H1 (cell line): ENCODE data around the gene GPC1. TPM values are rescaled to one million over a fixed set of nuclear protein-coding genes. Genes with fewer than 3 reads are reported as not detected.

Source experiments
- CTCF ChIA-PET: fragments of 300-600 bp; sonication (Branson Sonifier 250); formaldehyde crosslinking; loops from one replicate; lab custom pipeline; 2021; ENCODE audit not compliant: partially characterized antibody; lab: Charles Lee
- POLR2A ChIA-PET: fragments of 300-600 bp; sonication (Branson Sonifier 250); formaldehyde crosslinking; loops from one replicate; lab custom pipeline; 2021; ENCODE audit warnings: inconsistent platforms; ENCODE audit not compliant: partially characterized antibody; lab: Charles Lee
- DNase-seq, 2 experiments: peaks; one replicate each; pipeline versions ENCODE4 v3.0.0 to v3.0.0-alpha.2; 2010 to 2022; ENCODE audit warnings: low spot score in 2 of 2, low read depth in 1 of 2, mixed read lengths in 1 of 2
- FAIRE-seq: peaks from 2 replicates; lab custom pipeline; 2011; peaks lifted over from hg19 to GRCh38; lab: Jason Lieb, UNC
- H2AFZ ChIP-seq: 2 replicates; pipeline ENCODE4 v1.8.1; 2012; ENCODE audit warnings: low read length, inconsistent platforms
- H2AK5ac ChIP-seq: 2 replicates; pipeline ENCODE4 v1.6.1; 2013; ENCODE audit warnings: low read depth, low read length
- H2BK120ac ChIP-seq: replicated peaks from 2 replicates; pipeline ENCODE3; 2013; ENCODE audit warnings: low read depth, low read length, inconsistent platforms
- H2BK12ac ChIP-seq: 2 replicates; pipeline ENCODE4 v1.6.1; 2013; ENCODE audit warnings: low read depth, low read length
- H2BK15ac ChIP-seq: 2 replicates; pipeline ENCODE4 v1.6.1; 2013; ENCODE audit warnings: low read length
- H2BK20ac ChIP-seq: 2 replicates; pipeline ENCODE4 v1.6.1; 2013; ENCODE audit warnings: low read length
- H2BK5ac ChIP-seq: 2 replicates; pipeline ENCODE4 v1.6.1; 2013; ENCODE audit warnings: low read depth, low read length
- H3K14ac ChIP-seq: 2 replicates; pipeline ENCODE4 v1.6.1; 2013; ENCODE audit warnings: inconsistent platforms; ENCODE audit not compliant: insufficient read length
- H3K18ac ChIP-seq: 2 replicates; pipeline ENCODE4 v1.6.1; 2013; ENCODE audit warnings: low read length; ENCODE audit errors: extremely low read depth
- H3K23ac ChIP-seq: 2 replicates; pipeline ENCODE4 v1.6.1; 2013; ENCODE audit warnings: inconsistent platforms; ENCODE audit not compliant: insufficient read length
- H3K23me2 ChIP-seq: 2 replicates; pipeline ENCODE4 v1.6.1; 2013; ENCODE audit warnings: low read depth, low read length
- H3K27ac ChIP-seq: 2 replicates; pipeline ENCODE4 v1.6.1; 2011; ENCODE audit warnings: low read depth, low read length, inconsistent platforms
- H3K27me3 ChIP-seq, 4 experiments: replicated peaks in 1 of 4; 1 replicate in 1 of 4; 2 replicates in 3 of 4; pipeline versions ENCODE4 v1.6.1 to v1.8.1; 2011 to 2013; ENCODE audit warnings: low read length in 3 of 4, mild to moderate bottlenecking in 3 of 4, inconsistent platforms in 2 of 4, mixed read lengths in 2 of 4, moderate library complexity in 1 of 4; ENCODE audit not compliant: control insufficient read depth in 3 of 4, insufficient read depth in 3 of 4; ENCODE audit errors: extremely low read depth in 1 of 4
- H3K36me3 ChIP-seq, 4 experiments: 2 replicates each; pipeline versions ENCODE4 v1.6.1 to v1.8.1; 2011 to 2013; ENCODE audit warnings: mild to moderate bottlenecking in 4 of 4, low read length in 3 of 4, moderate library complexity in 2 of 4, control low read depth in 1 of 4, inconsistent platforms in 1 of 4; ENCODE audit not compliant: insufficient read depth in 4 of 4, control insufficient read depth in 2 of 4
- H3K4ac ChIP-seq: replicated peaks from 2 replicates; pipeline ENCODE3; 2013; ENCODE audit warnings: low read length, low read depth, mixed read lengths, inconsistent platforms; ENCODE audit not compliant: insufficient read length
- H3K4me1 ChIP-seq, 4 experiments: replicated peaks in 1 of 4; 1 replicate in 1 of 4; 2 replicates in 3 of 4; pipeline versions ENCODE4 v1.6.1 to v1.8.1; 2011 to 2013; ENCODE audit warnings: low read length in 3 of 4, inconsistent platforms in 2 of 4, mixed read lengths in 1 of 4; ENCODE audit not compliant: insufficient read depth in 4 of 4, control insufficient read depth in 3 of 4
- H3K4me2 ChIP-seq, 2 experiments: 2 replicates each; pipeline versions ENCODE4 v1.6.1 to v1.8.1; 2011 to 2013; ENCODE audit warnings: low read depth in 2 of 2, low read length in 2 of 2, control low read depth in 1 of 2, inconsistent platforms in 1 of 2, mild to moderate bottlenecking in 1 of 2; ENCODE audit not compliant: insufficient read depth in 1 of 2
- H3K4me3 ChIP-seq, 4 experiments: fragments of 200-600, 300-600 bp in 1 of 4; sonication (generic), shearing (Covaris generic), sonication (Bioruptor Twin) in 1 of 4; 2 replicates each; pipeline versions ENCODE4 v1.5.1 to v1.8.1; 2011 to 2016; ENCODE audit warnings: low read length in 4 of 4, low read depth in 3 of 4, control low read depth in 2 of 4, inconsistent platforms in 2 of 4, mild to moderate bottlenecking in 2 of 4, mixed read lengths in 1 of 4, moderate library complexity in 1 of 4; ENCODE audit not compliant: insufficient read depth in 2 of 4; ENCODE audit errors: extremely low read depth in 1 of 4
- H3K56ac ChIP-seq: replicated peaks from 2 replicates; pipeline ENCODE3; 2013; ENCODE audit warnings: low read depth, mild to moderate bottlenecking, mixed read lengths, low read length, inconsistent platforms; ENCODE audit not compliant: insufficient read length
- H3K79me1 ChIP-seq: 2 replicates; pipeline ENCODE4 v1.6.1; 2013; ENCODE audit warnings: low read depth, low read length, control low read depth
- H3K79me2 ChIP-seq, 2 experiments: 2 replicates each; pipeline versions ENCODE4 v1.6.1 to v1.8.1; 2012 to 2013; ENCODE audit warnings: low read length in 2 of 2, mild to moderate bottlenecking in 2 of 2, inconsistent platforms in 1 of 2; ENCODE audit not compliant: insufficient read depth in 2 of 2, control insufficient read depth in 1 of 2
- H3K9ac ChIP-seq, 4 experiments: replicated peaks in 1 of 4; 1 replicate in 1 of 4; 2 replicates in 3 of 4; pipeline versions ENCODE4 v1.6.1 to v1.8.1; 2011 to 2013; ENCODE audit warnings: low read depth in 3 of 4, low read length in 3 of 4, control low read depth in 2 of 4, mild to moderate bottlenecking in 2 of 4, moderate library complexity in 2 of 4, inconsistent platforms in 1 of 4; ENCODE audit errors: extremely low read depth in 1 of 4
- H3K9me3 ChIP-seq, 2 experiments: 2 replicates each; pipeline versions ENCODE4 v1.6.1 to v1.8.1; 2012 to 2013; ENCODE audit warnings: mild to moderate bottlenecking in 2 of 2, moderate library complexity in 2 of 2, control low read depth in 1 of 2, inconsistent platforms in 1 of 2, low read depth in 1 of 2, low read length in 1 of 2, mixed read lengths in 1 of 2; ENCODE audit not compliant: insufficient read depth in 2 of 2
- H4K20me1 ChIP-seq, 2 experiments: replicated peaks in 1 of 2; 2 replicates each; pipeline versions ENCODE3 to v1.8.1; 2011 to 2013; ENCODE audit warnings: inconsistent platforms in 2 of 2, low read length in 2 of 2, mild to moderate bottlenecking in 1 of 2; ENCODE audit not compliant: insufficient read depth in 2 of 2, control insufficient read depth in 1 of 2
- H4K5ac ChIP-seq: 2 replicates; pipeline ENCODE4 v1.6.1; 2013; ENCODE audit warnings: low read length, low read depth, mixed read lengths, inconsistent platforms; ENCODE audit not compliant: insufficient read length
- H4K8ac ChIP-seq: 2 replicates; pipeline ENCODE4 v1.8.0; 2013; ENCODE audit warnings: mild to moderate bottlenecking, moderate library complexity, low read length, inconsistent platforms; ENCODE audit not compliant: insufficient read depth; ENCODE audit errors: extremely low read depth
- H4K91ac ChIP-seq: replicated peaks from 2 replicates; pipeline ENCODE3; 2013; ENCODE audit warnings: low read length, mixed read lengths, inconsistent platforms; ENCODE audit not compliant: insufficient read length
- CHD1 ChIP-seq: IDR thresholded peaks from 2 replicates; pipeline ENCODE4 v1.6.1; 2012; ENCODE audit warnings: low read depth, low read length, improper control_type of control experiment
- EP300 ChIP-seq, 2 experiments: IDR thresholded peaks; 1 replicate in 1 of 2; 2 replicates in 1 of 2; pipeline ENCODE4 v1.6.1; 2011 to 2012; ENCODE audit warnings: low read depth in 2 of 2, low read length in 2 of 2, mild to moderate bottlenecking in 2 of 2, borderline replicate concordance in 1 of 2, inconsistent platforms in 1 of 2, moderate library complexity in 1 of 2
- GTF2F1 ChIP-seq: IDR thresholded peaks from 2 replicates; pipeline ENCODE4 v1.6.1; 2012; ENCODE audit warnings: low read depth, low read length, improper control_type of control experiment, borderline replicate concordance
- HDAC2 ChIP-seq, 2 experiments: fragments of 300-600 bp in 1 of 2; sonication (generic) in 1 of 2; IDR thresholded peaks; 2 replicates each; pipeline ENCODE4 v1.6.1; 2011 to 2012; ENCODE audit warnings: low read depth in 2 of 2, low read length in 2 of 2, mild to moderate bottlenecking in 2 of 2, moderate library complexity in 2 of 2, borderline replicate concordance in 1 of 2, inconsistent platforms in 1 of 2
- MAX ChIP-seq: IDR thresholded peaks from 2 replicates; pipeline ENCODE4 v1.6.1; 2012; ENCODE audit warnings: inconsistent platforms
- PHF8 ChIP-seq: fragments of 200-600 bp; sonication (generic); conservative IDR thresholded peaks from 2 replicates; pipeline ENCODE4 v1.7.1; 2012; ENCODE audit warnings: low read depth, mild to moderate bottlenecking, inconsistent platforms, low read length, moderate library complexity
- POLR2AphosphoS5 ChIP-seq: IDR thresholded peaks from 2 replicates; pipeline ENCODE4 v1.6.1; 2011; ENCODE audit warnings: low read depth, low read length
- SAP30 ChIP-seq: fragments of 300-600 bp; sonication (generic); IDR thresholded peaks from 2 replicates; pipeline ENCODE4 v1.7.1; 2012; ENCODE audit warnings: low read length, moderate library complexity, mild to moderate bottlenecking, inconsistent platforms; ENCODE audit not compliant: insufficient read depth, insufficient replicate concordance
- SRF ChIP-seq: IDR thresholded peaks from 2 replicates; pipeline ENCODE4 v1.6.1; 2011; ENCODE audit warnings: mild to moderate bottlenecking, low read depth, low read length, moderate library complexity
- TAF7 ChIP-seq: optimal IDR thresholded peaks from 2 replicates; pipeline ENCODE3; 2011; ENCODE audit warnings: low read depth, mild to moderate bottlenecking, inconsistent platforms, low read length, moderate library complexity, borderline replicate concordance
- ZNF274 ChIP-seq: IDR thresholded peaks from 2 replicates; pipeline ENCODE4 v1.7.0; 2012; ENCODE audit warnings: low read length, borderline replicate concordance; ENCODE audit errors: extremely low read depth
- WGBS, 2 experiments: shearing (Covaris generic) in 1 of 2; methylation state at CpG; one replicate each; pipeline versions ENCODE4 v1.1.6 to v1.1.7; 2013 to 2015; ENCODE audit warnings: low lambda C conversion rate in 2 of 2, mixed read lengths in 2 of 2, inconsistent platforms in 1 of 2, low coverage in 1 of 2, missing lambda C conversion rate in 1 of 2; ENCODE audit not compliant: insufficient replicate concordance in 2 of 2, insufficient coverage in 1 of 2, insufficient read length in 1 of 2; ENCODE audit errors: extremely low coverage in 1 of 2, missing lambda C conversion rate in 1 of 2; 5-methylcytosine and 5-hydroxymethylcytosine counted together
- polyA plus RNA-seq, 7 experiments: library from polyadenylated mRNA; depleted of rRNA in 3 of 7; stranded (reverse) in 5 of 7; unstranded in 2 of 7; fragments of >200 nt in 5 of 7; fragments of 200-250 nt in 2 of 7; gene quantifications; 1 replicate in 5 of 7; 2 replicates in 1 of 7; 4 replicates in 1 of 7; pipeline versions ENCODE4 v1.2.1 to v1.2.3, GENCODE V29; 2011 to 2013; ENCODE audit warnings: missing spikeins in 2 of 7, mixed read lengths in 2 of 7
- total RNA-seq: library from RNA; stranded (reverse); fragmentation: NEBNext Ultra II Directional; extraction: Animal tissue kit (Norgen Biotek cat#: 25700); gene quantifications from 2 replicates; pipeline ENCODE4 v1.2.1, GENCODE V29; 2021

Gene GPC1
- total and polyA plus RNA-seq, 2 of the 8 experiments (the other 6 are each of a cell fraction or from before 2014, with no cell fraction given), result 21.9 to 28.3 TPM

GRCh38 chr2:240472078-240472790, 36.8 kb downstream of the GPC1 start:
- Histone ChIP-seq H3K36me3 (no peaks in the 10 kb centered on the region), H3K4me2 (no peak overlapping the region), H3K4me3 (no peak overlapping the region), H3K23ac (no peak overlapping the region), H4K8ac (peak overlapping the region; percentile 57; the same call in 1 of the 2 replicates), H2BK20ac (no peak overlapping the region), H3K9me3 (no peaks in the 10 kb centered on the region), H2BK12ac (no peak overlapping the region), H2BK5ac (no peak overlapping the region), H2AK5ac (no peak overlapping the region), H3K27me3 (peaks cover 0 to 5% (median 4%) of the 10 kb centered on the region in 4 experiments; a peak in 3 of 7 replicates), H3K14ac (no peak overlapping the region), H3K23me2 (peaks cover 4% of the 10 kb centered on the region; the same call in 1 of the 2 replicates), H2AFZ (no peak overlapping the region), H2BK120ac (no peak overlapping the region), H3K79me1 (no peaks in the 10 kb centered on the region), H3K27ac (no peak overlapping the region), H4K91ac (no peak overlapping the region), H2BK15ac (no peak overlapping the region), H3K79me2 (no peaks in the 10 kb centered on the region), H3K9ac (no peak overlapping the region), H3K18ac (no peak overlapping the region; the same call in 1 of the 2 replicates), H3K4me1 (no peaks in the 10 kb centered on the region), H3K56ac (no peak overlapping the region), H4K20me1 (peaks cover 0 to 8% of the 10 kb centered on the region in 2 experiments), H4K5ac (no peak overlapping the region), H3K4ac (no peak overlapping the region)
- DNase-seq (no peak), FAIRE-seq (no peak)
- 80% methylated on average over 11 of the region's 11 CpGs; no CpG with 5 or more reads in 1 of the 2 experiments for WGBS, 2 experiments
- CTCF ChIA-PET, result interaction anchor here (0.7 kb wide), 1 partner anchor 131 kb away, joined by 4 read pairs; no protein-coding TSS in a partner anchor
- POLR2A ChIA-PET, result no interaction called here
- TF ChIP-seq HDAC2 (IDR thresholded peaks at IDR 0.05; ENCODE audit: borderline replicate concordance in 1 of 2, low read depth in 2 of 2, low read length in 2 of 2) (no peak), SAP30 (no peak), GTF2F1 (no peak), EP300 (IDR thresholded peaks at IDR 0.05; ENCODE audit: borderline replicate concordance in 1 of 2, low read depth in 2 of 2, low read length in 2 of 2) (no peak), SRF (no peak), MAX (no peak), CHD1 (no peak), ZNF274 (no peak), TAF7 (no peak), PHF8 (no peak), POLR2AphosphoS5 (no peak)
